Occipital lobe (tissue), 2 donors: Measurements from ENCODE around the gene SNX25. TPM values are rescaled to one million over a fixed set of nuclear protein-coding genes. Genes with fewer than 3 reads are reported as not detected.

ENCODE experiments used
- DNase-seq: peaks from one replicate; lab custom pipeline; 2025; lab: John Stamatoyannopoulos, UW
- total RNA-seq: library from RNA; depleted of rRNA; stranded (reverse); fragments of >200 nt; gene quantifications from one replicate; pipeline ENCODE4 v1.2.3, GENCODE V29; 2014

Gene SNX25
- total RNA-seq, 1 donor from 2014 or later, result 50.4 TPM

DNA sequence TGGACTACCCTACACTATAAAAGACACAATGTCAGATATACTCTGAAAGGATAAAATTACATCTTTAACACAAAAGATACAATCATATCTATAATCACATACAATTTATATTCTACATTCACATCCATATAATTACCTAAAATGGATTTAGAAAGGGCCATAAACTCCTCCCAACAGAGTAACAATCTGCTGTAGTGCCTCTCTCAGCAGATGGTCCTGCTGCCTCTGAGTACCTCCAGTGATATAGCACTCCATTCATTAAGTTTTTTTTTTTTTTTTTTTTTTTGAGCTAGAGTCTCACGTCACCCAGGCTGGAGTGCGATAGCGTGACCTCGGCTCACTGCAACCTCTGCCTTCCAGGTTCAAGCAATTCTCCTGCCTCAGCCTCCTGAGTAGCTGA is 194.6 kb downstream of the SNX25 start:
- DNase-seq, result no peak

GRCh38 chr4:185405296-185405999 is 196.1 kb downstream of the SNX25 start:
- no peak for DNase-seq

DNA sequence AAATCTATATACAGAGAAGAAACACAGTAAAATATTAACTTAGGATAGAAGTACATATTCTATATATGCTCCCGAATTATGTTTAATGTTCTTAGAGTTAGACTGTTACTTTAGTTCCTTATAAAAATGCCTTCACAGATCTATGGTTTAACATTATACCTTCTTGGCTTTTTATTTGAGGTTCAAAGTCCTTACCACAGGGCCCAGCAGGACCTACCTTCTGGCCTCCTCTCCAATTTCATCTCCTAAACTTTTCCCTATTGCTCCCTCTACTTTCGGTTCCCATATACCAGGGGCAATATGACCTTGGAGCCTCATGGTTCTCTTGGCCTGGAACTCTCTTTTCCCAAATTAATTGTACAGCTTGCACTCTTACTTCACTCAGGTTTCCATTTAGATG is 199.0 kb downstream of the SNX25 start:
- DNase-seq, result no peak

DNA sequence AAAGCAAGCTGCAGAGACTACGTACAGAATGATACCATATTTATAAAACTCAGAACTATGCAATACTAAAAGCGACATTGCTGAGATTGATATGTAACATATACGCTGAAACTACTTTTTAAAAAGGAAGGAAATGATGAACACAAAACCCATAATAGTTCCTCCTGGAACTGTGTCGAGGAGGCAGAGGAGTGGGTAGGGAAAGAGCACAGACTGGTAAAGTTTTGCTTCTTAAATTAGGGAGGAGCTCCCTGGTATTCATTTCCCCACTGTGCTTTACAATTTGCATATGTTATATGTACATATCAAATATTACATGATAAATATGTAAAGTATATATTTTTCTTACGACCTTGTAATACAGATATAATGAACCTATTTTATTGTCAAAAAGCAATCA is 202.5 kb downstream of the SNX25 start:
- no peak for DNase-seq

- no peak for DNase-seq
Measured at GRCh38 chr4:185412412-185412811, 203.0 kb downstream of the SNX25 start.

Other genes starting within 250 kb of the SNX25 start
- not detected for gene HELT, start 191.1 kb upstream of the SNX25 start, total RNA-seq
- 31.0 TPM for gene SLC25A4, start 66.3 kb upstream of the SNX25 start, total RNA-seq
- 73.5 TPM for gene CFAP97, start 5.6 kb upstream of the SNX25 start, total RNA-seq
- gene LRP2BP, start 186.3 kb downstream of the SNX25 start, total RNA-seq, result 10.8 TPM
- gene ANKRD37, start 187.2 kb downstream of the SNX25 start, total RNA-seq, result 25.1 TPM
- 53.0 TPM for gene UFSP2, start 216.4 kb downstream of the SNX25 start, total RNA-seq